ENCODE data around the gene AGAP5.

The AGAP5 gene

DNA sequence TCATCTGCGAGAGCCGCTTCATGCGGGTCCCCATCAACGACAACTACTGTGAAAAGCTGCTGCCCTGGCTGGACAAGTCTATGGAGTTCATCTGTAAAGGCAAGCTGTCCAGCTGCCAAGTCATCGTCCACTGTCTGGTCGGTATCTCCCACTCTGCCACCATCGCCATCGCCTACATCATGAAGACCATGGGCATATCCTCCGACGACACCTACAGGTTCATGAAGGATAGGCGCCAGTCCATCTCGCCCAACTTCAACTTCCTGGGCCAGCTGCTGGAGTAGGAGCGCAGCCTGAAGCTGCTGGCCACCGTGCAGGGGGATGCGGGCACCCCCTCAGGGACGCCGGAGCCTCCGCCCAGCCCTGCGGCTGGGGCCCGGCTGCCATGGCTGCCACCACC is 34.5 kb upstream of the AGAP5 start:
- TF ChIP-seq FOXP2 (optimal IDR thresholded peaks at IDR 0.05; ENCODE audit: borderline replicate concordance, extremely low read depth, extremely low read length, insufficient read depth) (no peak), TAF1 (IDR thresholded peaks at IDR 0.05; ENCODE audit: borderline replicate concordance, insufficient read depth, low read length) (no peak), POLR2AphosphoS5 (IDR thresholded peaks at IDR 0.05; ENCODE audit: low read depth, low read length) (no peak), SIN3A (IDR thresholded peaks at IDR 0.05; ENCODE audit: borderline replicate concordance, insufficient read depth, low read length) (no peak)
- TF ChIP-seq, protein P1, sequence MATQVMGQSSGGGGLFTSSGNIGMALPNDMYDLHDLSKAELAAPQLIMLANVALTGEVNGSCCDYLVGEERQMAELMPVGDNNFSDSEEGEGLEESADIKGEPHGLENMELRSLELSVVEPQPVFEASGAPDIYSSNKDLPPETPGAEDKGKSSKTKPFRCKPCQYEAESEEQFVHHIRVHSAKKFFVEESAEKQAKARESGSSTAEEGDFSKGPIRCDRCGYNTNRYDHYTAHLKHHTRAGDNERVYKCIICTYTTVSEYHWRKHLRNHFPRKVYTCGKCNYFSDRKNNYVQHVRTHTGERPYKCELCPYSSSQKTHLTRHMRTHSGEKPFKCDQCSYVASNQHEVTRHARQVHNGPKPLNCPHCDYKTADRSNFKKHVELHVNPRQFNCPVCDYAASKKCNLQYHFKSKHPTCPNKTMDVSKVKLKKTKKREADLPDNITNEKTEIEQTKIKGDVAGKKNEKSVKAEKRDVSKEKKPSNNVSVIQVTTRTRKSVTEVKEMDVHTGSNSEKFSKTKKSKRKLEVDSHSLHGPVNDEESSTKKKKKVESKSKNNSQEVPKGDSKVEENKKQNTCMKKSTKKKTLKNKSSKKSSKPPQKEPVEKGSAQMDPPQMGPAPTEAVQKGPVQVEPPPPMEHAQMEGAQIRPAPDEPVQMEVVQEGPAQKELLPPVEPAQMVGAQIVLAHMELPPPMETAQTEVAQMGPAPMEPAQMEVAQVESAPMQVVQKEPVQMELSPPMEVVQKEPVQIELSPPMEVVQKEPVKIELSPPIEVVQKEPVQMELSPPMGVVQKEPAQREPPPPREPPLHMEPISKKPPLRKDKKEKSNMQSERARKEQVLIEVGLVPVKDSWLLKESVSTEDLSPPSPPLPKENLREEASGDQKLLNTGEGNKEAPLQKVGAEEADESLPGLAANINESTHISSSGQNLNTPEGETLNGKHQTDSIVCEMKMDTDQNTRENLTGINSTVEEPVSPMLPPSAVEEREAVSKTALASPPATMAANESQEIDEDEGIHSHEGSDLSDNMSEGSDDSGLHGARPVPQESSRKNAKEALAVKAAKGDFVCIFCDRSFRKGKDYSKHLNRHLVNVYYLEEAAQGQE (IDR thresholded peaks at IDR 0.05; ENCODE audit: insufficient read depth in 1 of 2, low read depth in 2 of 2, low read length in 2 of 2) = no peak

DNA sequence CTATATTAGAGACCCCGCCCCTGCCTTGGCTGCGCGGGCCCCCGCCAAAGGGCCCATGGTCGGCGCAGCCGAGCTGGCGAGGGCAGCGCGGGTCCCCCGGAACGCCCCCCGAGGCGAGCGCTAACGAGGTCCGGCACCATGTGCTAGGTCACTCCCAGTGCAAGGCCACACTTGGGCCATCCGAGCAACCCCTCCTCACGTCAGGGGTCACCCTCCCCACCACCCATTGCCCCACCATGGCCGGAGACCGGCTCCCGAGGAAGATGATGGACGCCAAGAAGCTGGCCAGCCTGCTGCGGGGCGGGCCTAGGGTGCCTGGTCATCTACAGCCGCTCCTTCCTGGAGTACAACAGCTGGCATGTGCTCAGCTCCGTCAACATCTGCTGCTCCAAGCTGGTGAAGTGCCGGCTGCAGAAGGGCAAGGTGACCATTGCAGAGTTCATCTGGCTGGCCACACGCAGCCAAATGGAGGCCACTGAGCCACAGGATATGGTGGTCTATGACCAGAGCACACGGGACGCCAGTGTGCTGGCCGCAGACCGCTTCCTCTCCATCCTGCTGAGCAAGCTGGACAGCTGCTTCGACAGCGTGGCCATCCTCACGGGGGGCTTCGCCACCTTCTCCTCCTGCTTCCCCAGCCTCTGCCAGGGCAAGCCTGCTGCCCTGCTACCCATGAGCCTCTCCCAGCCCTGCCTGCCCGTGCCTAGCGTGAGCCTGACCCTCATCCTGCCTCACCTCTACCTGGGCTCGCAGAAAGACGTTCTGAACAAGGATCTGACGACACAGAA is 33.9 kb upstream of the AGAP5 start:
- TF ChIP-seq, protein P1 (IDR thresholded peaks at IDR 0.05; ENCODE audit: insufficient read depth in 1 of 2, low read depth in 2 of 2, low read length in 2 of 2) = no peak
- TF ChIP-seq FOXP2 (optimal IDR thresholded peaks at IDR 0.05; ENCODE audit: borderline replicate concordance, extremely low read depth, extremely low read length, insufficient read depth) = no peak
- TF ChIP-seq TAF1 (IDR thresholded peaks at IDR 0.05; ENCODE audit: borderline replicate concordance, insufficient read depth, low read length) = no peak
- TF ChIP-seq SIN3A (IDR thresholded peaks at IDR 0.05; ENCODE audit: borderline replicate concordance, insufficient read depth, low read length) = no peak

DNA sequence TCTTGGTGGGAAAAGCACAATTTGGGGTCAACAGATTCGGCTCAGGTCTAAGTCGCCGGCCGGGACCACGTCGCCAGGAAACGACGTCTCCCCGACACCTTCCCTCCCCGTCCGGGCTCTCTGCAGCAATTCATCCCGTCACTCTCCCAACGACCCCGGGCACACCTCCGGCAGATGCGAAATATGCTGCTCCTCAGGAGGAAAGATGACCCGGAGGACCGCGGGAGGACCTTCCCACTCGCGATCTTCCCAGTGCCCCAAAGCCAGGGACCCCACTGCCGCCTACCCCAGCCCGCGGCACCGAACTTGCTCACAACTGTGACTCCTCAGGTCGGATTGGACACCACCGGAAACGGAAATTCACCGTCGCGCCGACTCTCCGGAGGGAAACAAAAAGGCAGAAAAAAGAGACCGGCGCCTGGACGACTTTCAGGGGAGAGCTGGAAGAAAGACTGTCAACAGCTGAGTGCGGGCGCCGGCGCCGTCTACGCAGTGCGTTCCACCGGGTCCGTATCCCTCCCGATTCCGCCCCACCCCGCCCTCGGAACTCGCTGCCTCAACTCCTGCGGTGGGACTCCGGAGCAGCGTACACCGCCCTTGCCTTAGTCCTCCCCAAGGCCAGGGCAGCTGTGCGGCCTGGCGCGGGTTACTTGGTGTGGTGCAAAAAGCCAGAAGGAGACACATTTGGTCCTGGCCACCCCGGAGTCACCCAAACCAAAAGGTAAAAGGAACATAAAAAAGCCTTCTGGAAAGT is 32.4 kb upstream of the AGAP5 start:
- TF ChIP-seq SIN3A (IDR thresholded peaks at IDR 0.05; ENCODE audit: borderline replicate concordance, insufficient read depth, low read length) (peak; percentile 28; the same call in 1 of the 2 replicates), TAF1 (IDR thresholded peaks at IDR 0.05; ENCODE audit: borderline replicate concordance, insufficient read depth, low read length) (peak; percentile 95), FOXP2 (optimal IDR thresholded peaks at IDR 0.05; ENCODE audit: borderline replicate concordance, extremely low read depth, extremely low read length, insufficient read depth) (no peak), POLR2AphosphoS5 (IDR thresholded peaks at IDR 0.05; ENCODE audit: low read depth, low read length) (peak; percentile 95)
- TF ChIP-seq, protein P1 (IDR thresholded peaks at IDR 0.05; ENCODE audit: insufficient read depth in 1 of 2, low read depth in 2 of 2, low read length in 2 of 2) = 0 out of 4 replicates have a peak, but pooled peaks of 1 of the 2 experiments have one; percentile 50

DNA sequence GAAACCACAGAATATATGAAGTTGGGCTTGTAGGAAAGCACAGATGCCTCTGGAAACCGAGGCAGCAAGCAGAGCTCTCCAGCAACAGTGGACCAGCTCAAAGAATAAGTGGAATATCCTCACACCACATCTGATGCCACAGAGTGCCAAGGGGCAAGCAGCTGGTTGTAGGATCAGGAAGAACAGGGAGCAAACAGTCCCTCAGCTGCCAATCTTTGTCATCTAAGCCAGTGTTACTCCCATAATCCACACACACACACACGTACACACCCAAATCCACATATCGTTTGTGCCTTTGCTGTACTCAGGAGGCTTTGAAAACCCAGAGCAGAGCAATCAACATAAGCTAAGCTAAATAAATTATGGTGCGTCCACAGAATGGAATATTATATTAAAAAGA is 25.6 kb upstream of the AGAP5 start:
- TF ChIP-seq SIN3A (IDR thresholded peaks at IDR 0.05; ENCODE audit: borderline replicate concordance, insufficient read depth, low read length) = no peak
- TF ChIP-seq FOXP2 (optimal IDR thresholded peaks at IDR 0.05; ENCODE audit: borderline replicate concordance, extremely low read depth, extremely low read length, insufficient read depth) = no peak
- no peak for TF ChIP-seq TAF1 (IDR thresholded peaks at IDR 0.05; ENCODE audit: borderline replicate concordance, insufficient read depth, low read length)
- TF ChIP-seq, protein P1 (IDR thresholded peaks at IDR 0.05; ENCODE audit: insufficient read depth in 1 of 2, low read depth in 2 of 2, low read length in 2 of 2) = no peak
- TF ChIP-seq POLR2AphosphoS5 (IDR thresholded peaks at IDR 0.05; ENCODE audit: low read depth, low read length) = no peak

Measured in PFSK-1 (cell line).